SK-N-MC (cell line): ENCODE measurements around the gene MS4A18.
"Not testable (repeated sequence)": the region's sequence is repeated elsewhere in the genome, so short reads cannot be mapped to it uniquely, and the experiment has no call there.

Source experiments
- DNase-seq: peaks from one replicate; pipeline ENCODE4 v3.0.0-alpha.2; 2011; ENCODE audit warnings: low read depth, low spot score
- H3K27ac ChIP-seq: fragments of 200-600 bp; sonication (generic); 2 replicates; pipeline ENCODE4 v1.5.1; 2016; ENCODE audit warnings: mixed run types
- H3K36me3 ChIP-seq: fragments of 200-600 bp; sonication (generic); 2 replicates; pipeline ENCODE4 v1.6.1; 2017; ENCODE audit warnings: antibody characterized with exemption, low read length, mixed read lengths; ENCODE audit not compliant: insufficient read depth
- H3K4me3 ChIP-seq: fragments of 200-600 bp; sonication (generic); 2 replicates; pipeline ENCODE4 v1.5.1; 2016
- H3K9ac ChIP-seq: fragments of 200-600 bp; sonication (generic); 2 replicates; pipeline ENCODE4 v1.8.0; 2017; ENCODE audit warnings: mixed run types, mixed read lengths; ENCODE audit not compliant: insufficient read length
- H3K9me3 ChIP-seq: fragments of 200-600 bp; sonication (generic); 2 replicates; pipeline ENCODE4 v1.6.1; 2017; ENCODE audit warnings: low read depth, mild to moderate bottlenecking, antibody characterized with exemption, low read length, moderate library complexity, mixed read lengths
- EZH2 ChIP-seq: fragments of 200-600 bp; sonication (generic); IDR thresholded peaks from one replicate; pipeline ENCODE4 v1.6.1; 2017; ENCODE audit warnings: antibody characterized with exemption
- FOXP2 ChIP-seq: optimal IDR thresholded peaks from 2 replicates; pipeline ENCODE3; 2011; ENCODE audit warnings: mild to moderate bottlenecking, moderate library complexity; ENCODE audit not compliant: insufficient read depth; ENCODE audit errors: extremely low read length, control extremely low read depth
- POLR2AphosphoS5 ChIP-seq: IDR thresholded peaks from 2 replicates; pipeline ENCODE4 v1.6.1; 2012; ENCODE audit warnings: mild to moderate bottlenecking, low read depth, low read length, borderline replicate concordance

MS4A18 gene

DNA sequence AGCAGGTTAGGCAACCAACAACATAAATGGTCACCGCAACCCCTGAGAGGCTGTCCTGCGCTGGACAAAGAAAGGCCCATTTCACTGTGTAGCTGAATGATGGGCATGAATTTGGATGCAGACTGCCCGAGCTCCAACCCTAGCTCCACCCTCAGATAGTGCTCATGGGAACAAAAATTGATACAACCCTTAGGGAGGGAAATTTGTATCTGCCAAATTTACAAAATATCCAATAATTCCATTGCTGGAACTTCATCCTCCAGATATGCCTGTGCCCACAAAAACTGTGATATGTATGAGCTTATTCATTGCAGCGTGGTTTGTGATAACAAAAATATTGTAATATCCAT, 23.1 kb upstream of the MS4A18 start:
- no peak for DNase-seq
- Histone ChIP-seq H3K9ac (no peak overlapping the region), H3K36me3 (no peaks in the 10 kb centered on the region), H3K4me3 (no peak overlapping the region), H3K9me3 (no peaks in the 10 kb centered on the region), H3K27ac (no peak overlapping the region)
- TF ChIP-seq EZH2 (no peak), FOXP2 (no peak), POLR2AphosphoS5 (no peak)

DNA sequence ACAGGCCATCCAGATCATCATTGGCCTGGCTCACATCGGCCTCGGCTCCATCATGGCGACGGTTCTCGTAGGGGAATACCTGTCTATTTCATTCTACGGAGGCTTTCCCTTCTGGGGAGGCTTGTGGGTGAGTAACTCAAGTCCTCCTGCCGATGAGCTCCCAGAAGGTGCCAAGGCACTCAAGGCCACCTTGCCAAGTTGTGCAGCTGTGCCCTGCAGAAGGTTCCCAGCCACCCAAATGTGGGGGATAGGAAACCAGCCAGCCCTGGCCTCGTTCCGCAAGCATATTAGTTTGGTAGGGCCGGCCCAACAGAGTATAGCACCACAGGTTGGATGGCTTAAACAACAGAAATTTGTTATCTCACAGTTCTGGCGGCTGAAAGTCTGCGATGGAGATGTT, 21.1 kb upstream of the MS4A18 start:
- Histone ChIP-seq H3K27ac (no peak overlapping the region), H3K36me3 (no peaks in the 10 kb centered on the region), H3K9ac (no peak overlapping the region), H3K4me3 (no peak overlapping the region), H3K9me3 (no peaks in the 10 kb centered on the region)
- no peak for DNase-seq
- TF ChIP-seq FOXP2 = no peak
- TF ChIP-seq POLR2AphosphoS5 = no peak
- no peak for TF ChIP-seq EZH2

DNA sequence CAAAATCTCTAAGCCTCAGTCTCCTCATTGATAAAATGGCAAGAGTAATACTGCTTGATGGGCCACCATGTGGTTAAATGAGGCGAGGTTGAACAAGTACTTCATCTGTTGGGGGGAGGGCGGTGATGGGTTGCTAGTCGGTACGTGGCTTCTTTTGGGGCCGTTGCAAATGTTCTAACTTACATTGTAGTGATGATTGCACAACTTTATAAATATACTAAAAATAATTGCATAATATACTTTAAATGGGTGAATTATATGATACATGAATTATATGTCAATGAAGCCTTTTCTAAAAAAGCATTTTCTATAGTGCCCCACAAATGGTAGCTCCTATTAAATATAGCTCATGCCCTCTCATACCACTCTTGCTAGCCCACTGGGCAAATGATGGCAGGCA, 18.6 kb upstream of the MS4A18 start:
- Histone ChIP-seq H3K4me3 (no peak overlapping the region), H3K9me3 (no peaks in the 10 kb centered on the region), H3K27ac (no peak overlapping the region), H3K9ac (no peak overlapping the region), H3K36me3 (no peaks in the 10 kb centered on the region)
- no peak for DNase-seq
- TF ChIP-seq EZH2 (no peak), POLR2AphosphoS5 (no peak), FOXP2 (no peak)

DNA sequence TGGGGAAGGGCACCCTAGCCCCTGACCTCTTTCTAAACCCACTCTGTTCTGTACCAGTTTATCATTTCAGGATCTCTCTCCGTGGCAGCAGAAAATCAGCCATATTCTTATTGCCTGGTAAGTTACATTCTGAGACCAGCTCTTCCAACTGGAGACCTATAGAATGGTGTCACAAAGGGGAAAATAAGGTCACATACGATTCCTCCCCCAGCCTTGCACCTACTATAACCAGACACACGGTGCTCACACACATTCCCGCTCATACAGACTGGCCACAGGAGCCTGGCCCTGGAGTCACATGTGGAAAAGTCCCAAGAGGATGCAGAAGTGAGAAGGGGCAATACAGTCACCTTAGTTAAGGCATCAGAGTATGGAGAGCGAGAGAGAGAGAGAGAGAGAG, 17.6 kb upstream of the MS4A18 start:
- no peak for DNase-seq
- H3K36me3 ChIP-seq = no peaks in the 10 kb centered on the region
- no peaks in the 10 kb centered on the region for H3K9me3 ChIP-seq
- no peak overlapping the region for H3K4me3 ChIP-seq
- H3K27ac ChIP-seq = no peak overlapping the region
- H3K9ac ChIP-seq = no peak overlapping the region
- TF ChIP-seq EZH2 (no peak), POLR2AphosphoS5 (no peak), FOXP2 (no peak)

DNA sequence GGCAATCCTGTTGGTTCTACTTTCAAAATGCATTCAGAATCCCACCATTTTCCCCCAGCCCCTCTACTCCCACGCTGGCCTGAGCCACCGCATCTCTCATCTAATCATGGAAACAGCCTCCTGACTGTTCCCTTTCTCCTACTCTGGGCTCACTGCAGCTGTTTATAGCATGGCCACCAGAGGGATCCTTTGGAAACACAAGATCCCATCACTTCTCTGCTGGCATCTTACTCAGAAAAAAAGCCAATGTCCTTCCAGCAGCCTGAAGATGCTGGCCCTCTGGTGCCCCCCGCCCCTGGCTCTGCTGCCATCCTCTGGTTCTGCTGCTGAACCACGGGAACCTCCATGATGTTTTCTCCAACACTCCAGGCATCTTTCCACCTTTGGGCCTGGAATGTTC, 14.0 kb upstream of the MS4A18 start:
- H3K9ac ChIP-seq = no peak overlapping the region
- TF ChIP-seq FOXP2 = no peak
- DNase-seq = no peak
- no peak overlapping the region for H3K27ac ChIP-seq
- no peaks in the 10 kb centered on the region for H3K36me3 ChIP-seq
- no peak overlapping the region for H3K4me3 ChIP-seq
- no peaks in the 10 kb centered on the region for H3K9me3 ChIP-seq

DNA sequence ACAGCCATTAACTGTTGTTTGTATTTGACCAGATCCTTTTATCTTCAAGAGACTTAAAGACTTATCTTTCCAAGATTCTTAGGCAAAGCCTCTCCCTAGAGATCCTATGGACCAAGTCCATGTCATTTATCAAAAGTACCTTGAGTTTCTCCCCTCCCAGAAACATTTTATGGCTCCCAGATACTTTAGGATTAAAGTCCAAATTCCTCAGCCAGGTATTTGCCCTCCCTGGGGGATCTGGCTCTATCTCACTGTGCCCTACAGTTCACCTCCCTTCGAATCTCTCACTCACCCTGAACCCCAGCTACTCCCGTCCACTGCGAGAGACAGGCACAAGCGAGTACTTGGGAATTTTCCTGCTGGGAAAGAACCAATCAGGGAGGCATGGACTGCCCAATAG, 13.2 kb upstream of the MS4A18 start:
- no peak for DNase-seq
- no peak for TF ChIP-seq FOXP2
- TF ChIP-seq POLR2AphosphoS5 = no peak
- Histone ChIP-seq H3K9me3 (no peaks in the 10 kb centered on the region), H3K27ac (no peak overlapping the region), H3K9ac (no peak overlapping the region), H3K4me3 (no peak overlapping the region), H3K36me3 (no peaks in the 10 kb centered on the region)

DNA sequence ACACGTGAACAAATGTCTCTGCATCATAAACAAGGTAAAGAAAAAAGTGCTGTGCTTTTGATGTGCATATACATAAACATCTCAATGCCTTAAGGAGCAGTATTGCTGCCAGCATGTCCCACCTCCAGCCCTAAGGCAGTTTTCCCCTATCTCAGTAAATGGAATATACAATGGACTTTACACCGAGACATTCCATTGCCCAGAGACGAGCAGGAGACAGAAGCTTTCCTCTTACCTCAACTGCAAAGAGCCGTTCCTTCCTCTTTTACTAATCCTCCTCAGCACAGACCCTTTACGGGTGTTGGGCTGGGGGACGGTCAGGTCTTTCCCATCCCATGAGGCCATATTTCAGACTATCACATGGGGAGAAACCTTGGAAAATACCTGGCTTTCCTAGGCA, 11.1 kb upstream of the MS4A18 start:
- not testable (repeated sequence) for H3K9me3 ChIP-seq, DNase-seq, H3K36me3 ChIP-seq, H3K4me3 ChIP-seq, H3K27ac ChIP-seq, H3K9ac ChIP-seq

DNA sequence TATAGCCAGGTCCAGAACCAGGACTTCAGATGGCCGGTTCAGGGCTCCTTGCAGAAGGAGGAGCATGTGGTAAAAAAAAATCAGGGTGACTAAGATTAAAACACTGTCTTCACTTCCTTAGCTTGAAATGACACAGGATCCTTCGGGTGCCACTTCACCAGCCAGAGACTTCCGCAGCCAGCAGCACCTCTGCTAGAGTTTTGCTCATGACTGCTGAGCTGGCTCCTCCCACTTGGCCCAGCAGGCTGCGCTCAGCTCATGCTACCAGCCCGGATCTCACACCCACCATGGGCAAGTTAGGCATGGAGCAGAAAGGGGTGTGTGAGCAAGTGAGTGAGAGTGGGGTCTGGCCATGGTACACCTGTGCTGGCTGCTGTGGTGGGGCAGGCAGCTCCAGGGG, 6.6 kb upstream of the MS4A18 start:
- no peak overlapping the region for H3K27ac ChIP-seq
- no peak overlapping the region for H3K9ac ChIP-seq
- TF ChIP-seq FOXP2 (no peak), EZH2 (no peak), POLR2AphosphoS5 (no peak)
- H3K9me3 ChIP-seq = no peaks in the 10 kb centered on the region
- H3K36me3 ChIP-seq = no peaks in the 10 kb centered on the region
- DNase-seq = no peak
- H3K4me3 ChIP-seq = no peak overlapping the region

DNA sequence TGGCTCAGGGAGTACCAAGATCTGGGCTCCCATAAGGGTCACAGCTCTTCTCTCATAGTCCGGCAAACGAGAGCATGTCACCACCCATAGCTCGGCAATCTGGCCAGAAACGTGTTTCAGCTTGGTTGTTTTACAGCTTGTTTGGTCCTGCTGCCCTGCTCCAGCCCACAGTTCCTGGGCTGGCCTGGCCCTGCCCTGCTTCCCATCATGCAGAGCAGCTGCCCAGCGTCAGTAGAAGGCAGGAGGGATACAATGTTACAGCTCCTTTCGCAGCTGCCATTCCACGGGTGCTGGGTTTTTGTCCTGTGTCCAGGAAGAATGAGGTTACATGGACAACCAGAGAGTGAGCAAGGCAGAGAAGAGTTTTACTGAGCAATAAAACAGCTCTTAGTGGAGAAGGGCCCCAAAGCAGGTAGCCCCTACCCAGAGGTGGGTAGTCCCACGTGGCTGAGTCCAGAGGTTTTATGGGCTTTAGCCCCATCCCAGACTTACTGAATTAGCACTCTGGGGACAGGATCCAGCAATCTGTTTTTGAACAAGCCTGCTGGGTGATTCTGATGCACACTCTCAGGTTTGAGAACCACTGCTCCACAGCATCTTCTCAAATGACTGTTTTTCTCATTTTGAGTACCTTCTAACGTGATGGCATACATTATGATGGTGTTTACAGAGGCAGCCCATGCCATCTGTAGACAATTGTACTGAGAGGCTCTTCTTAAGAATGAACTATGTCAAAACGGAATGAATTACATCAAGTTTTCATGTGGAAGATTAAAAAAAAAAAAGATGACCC, 5.8 kb upstream of the MS4A18 start:
- H3K4me3 ChIP-seq = no peak overlapping the region
- H3K9me3 ChIP-seq = no peaks in the 10 kb centered on the region
- no peak overlapping the region for H3K27ac ChIP-seq
- DNase-seq = no peak
- TF ChIP-seq POLR2AphosphoS5 (no peak), EZH2 (no peak), FOXP2 (no peak)
- no peaks in the 10 kb centered on the region for H3K36me3 ChIP-seq
- no peak overlapping the region for H3K9ac ChIP-seq

DNA sequence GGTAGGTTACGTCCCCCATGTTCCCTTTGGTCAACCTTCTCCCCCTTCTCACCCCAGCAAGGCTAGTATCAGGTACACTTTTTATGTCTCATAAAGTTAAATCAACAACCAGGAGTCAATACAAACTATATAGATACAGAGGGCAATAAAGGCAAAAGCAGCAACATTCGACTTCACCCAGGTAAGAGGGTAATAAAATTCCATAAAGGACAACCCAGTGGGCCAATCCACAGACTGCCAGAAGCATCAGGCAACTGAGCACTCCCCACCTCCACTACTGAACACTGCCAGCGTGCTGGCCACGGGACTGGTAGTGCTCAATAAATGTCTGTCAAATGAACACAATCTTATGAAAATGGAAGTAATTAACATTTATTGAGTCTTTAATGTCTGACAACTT, 5.1 kb upstream of the MS4A18 start:
- Histone ChIP-seq H3K4me3 (no peak overlapping the region), H3K9ac (no peak overlapping the region), H3K27ac (no peak overlapping the region), H3K36me3 (no peaks in the 10 kb centered on the region), H3K9me3 (no peaks in the 10 kb centered on the region)
- TF ChIP-seq EZH2 (no peak), POLR2AphosphoS5 (no peak), FOXP2 (no peak)
- DNase-seq = no peak
